SK-N-MC (cell line): ENCODE results near the gene KLK14.

Experiments used
- DNase-seq: peaks from one replicate; pipeline ENCODE4 v3.0.0-alpha.2; 2011; ENCODE audit warnings: low read depth, low spot score
- H3K27ac ChIP-seq: fragments of 200-600 bp; sonication (generic); 2 replicates; pipeline ENCODE4 v1.5.1; 2016; ENCODE audit warnings: mixed run types
- H3K36me3 ChIP-seq: fragments of 200-600 bp; sonication (generic); 2 replicates; pipeline ENCODE4 v1.6.1; 2017; ENCODE audit warnings: antibody characterized with exemption, low read length, mixed read lengths; ENCODE audit not compliant: insufficient read depth
- H3K4me3 ChIP-seq: fragments of 200-600 bp; sonication (generic); 2 replicates; pipeline ENCODE4 v1.5.1; 2016
- H3K9ac ChIP-seq: fragments of 200-600 bp; sonication (generic); 2 replicates; pipeline ENCODE4 v1.8.0; 2017; ENCODE audit warnings: mixed run types, mixed read lengths; ENCODE audit not compliant: insufficient read length
- H3K9me3 ChIP-seq: fragments of 200-600 bp; sonication (generic); 2 replicates; pipeline ENCODE4 v1.6.1; 2017; ENCODE audit warnings: low read depth, mild to moderate bottlenecking, antibody characterized with exemption, low read length, moderate library complexity, mixed read lengths
- EZH2 ChIP-seq: fragments of 200-600 bp; sonication (generic); IDR thresholded peaks from one replicate; pipeline ENCODE4 v1.6.1; 2017; ENCODE audit warnings: antibody characterized with exemption
- FOXP2 ChIP-seq: optimal IDR thresholded peaks from 2 replicates; pipeline ENCODE3; 2011; ENCODE audit warnings: mild to moderate bottlenecking, moderate library complexity; ENCODE audit not compliant: insufficient read depth; ENCODE audit errors: extremely low read length, control extremely low read depth
- POLR2AphosphoS5 ChIP-seq: IDR thresholded peaks from 2 replicates; pipeline ENCODE4 v1.6.1; 2012; ENCODE audit warnings: mild to moderate bottlenecking, low read depth, low read length, borderline replicate concordance

KLK14 gene

DNA sequence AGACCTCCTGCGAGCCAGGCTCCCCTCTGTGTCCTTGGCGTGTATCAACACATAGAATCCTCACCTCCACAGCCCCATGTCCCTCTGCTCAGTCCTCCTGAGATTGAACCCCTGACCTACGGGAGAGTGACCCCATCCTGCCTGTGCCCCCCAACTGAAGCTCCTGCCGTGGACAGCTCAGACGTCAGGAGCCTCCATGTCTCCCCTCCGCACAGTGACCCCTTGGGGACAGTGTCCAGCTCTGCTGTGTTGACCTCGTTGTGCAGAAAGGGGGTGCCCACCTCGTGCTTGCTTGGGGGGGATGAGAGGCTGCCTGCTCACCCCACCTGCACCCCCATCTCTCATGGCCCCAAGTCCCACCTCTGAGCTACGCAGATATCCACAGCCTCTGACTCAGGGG is 41.5 kb upstream of the KLK14 start:
- H3K9me3 ChIP-seq = no peaks in the 10 kb centered on the region
- TF ChIP-seq POLR2AphosphoS5 (no peak), EZH2 (no peak), FOXP2 (no peak)
- no peak overlapping the region for H3K9ac ChIP-seq
- H3K4me3 ChIP-seq = no peak overlapping the region
- no peak overlapping the region for H3K27ac ChIP-seq
- H3K36me3 ChIP-seq = no peaks in the 10 kb centered on the region
- no peak for DNase-seq

DNA sequence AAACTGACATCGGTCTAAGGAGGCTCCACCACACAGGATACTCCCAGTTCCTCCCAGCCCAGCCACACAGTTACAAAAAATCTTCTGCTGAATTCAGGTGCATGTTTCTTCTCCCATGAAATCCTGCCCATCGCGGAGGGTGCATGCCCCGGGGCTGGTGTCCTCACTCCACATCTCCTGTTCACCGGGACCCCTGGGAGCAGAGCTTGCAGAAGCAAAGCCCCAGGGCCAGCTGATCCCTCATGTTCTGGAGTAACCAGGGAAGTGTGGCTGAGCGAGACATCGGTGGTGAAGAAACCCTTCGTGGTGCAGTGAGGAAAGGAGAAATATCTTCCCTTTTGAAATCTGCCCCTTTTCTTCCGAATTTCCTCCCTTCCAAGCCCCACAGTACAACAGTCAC is 41.1 kb upstream of the KLK14 start:
- Histone ChIP-seq H3K9me3 (no peaks in the 10 kb centered on the region), H3K9ac (no peak overlapping the region), H3K27ac (no peak overlapping the region), H3K4me3 (no peak overlapping the region), H3K36me3 (no peaks in the 10 kb centered on the region)
- TF ChIP-seq FOXP2 = no peak
- no peak for TF ChIP-seq POLR2AphosphoS5
- no peak for TF ChIP-seq EZH2
- DNase-seq = no peak

DNA sequence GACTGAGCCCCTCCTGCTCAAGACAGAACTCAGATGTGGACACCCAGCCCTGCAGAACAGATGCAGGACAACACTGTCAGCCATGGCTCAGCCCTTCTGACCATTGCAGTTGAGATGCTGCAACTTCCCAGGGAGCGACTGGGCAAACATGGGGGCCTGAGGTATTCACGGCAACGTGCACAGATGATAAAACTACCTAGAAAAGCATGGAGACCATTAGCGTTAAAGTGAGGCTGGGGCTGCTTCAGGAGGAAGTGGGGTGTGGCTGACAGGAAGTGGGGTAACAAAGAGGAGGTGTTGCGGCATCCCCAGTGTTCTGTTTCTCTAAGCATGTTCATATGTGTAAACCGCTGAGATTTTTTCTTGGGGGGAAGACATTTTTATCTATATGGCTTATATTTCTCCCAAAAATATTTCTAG is 40.7 kb upstream of the KLK14 start:
- Histone ChIP-seq H3K9ac (no peak overlapping the region), H3K9me3 (no peaks in the 10 kb centered on the region), H3K27ac (no peak overlapping the region), H3K4me3 (no peak overlapping the region), H3K36me3 (no peaks in the 10 kb centered on the region)
- DNase-seq = no peak
- TF ChIP-seq FOXP2 (no peak), EZH2 (no peak), POLR2AphosphoS5 (no peak)

DNA sequence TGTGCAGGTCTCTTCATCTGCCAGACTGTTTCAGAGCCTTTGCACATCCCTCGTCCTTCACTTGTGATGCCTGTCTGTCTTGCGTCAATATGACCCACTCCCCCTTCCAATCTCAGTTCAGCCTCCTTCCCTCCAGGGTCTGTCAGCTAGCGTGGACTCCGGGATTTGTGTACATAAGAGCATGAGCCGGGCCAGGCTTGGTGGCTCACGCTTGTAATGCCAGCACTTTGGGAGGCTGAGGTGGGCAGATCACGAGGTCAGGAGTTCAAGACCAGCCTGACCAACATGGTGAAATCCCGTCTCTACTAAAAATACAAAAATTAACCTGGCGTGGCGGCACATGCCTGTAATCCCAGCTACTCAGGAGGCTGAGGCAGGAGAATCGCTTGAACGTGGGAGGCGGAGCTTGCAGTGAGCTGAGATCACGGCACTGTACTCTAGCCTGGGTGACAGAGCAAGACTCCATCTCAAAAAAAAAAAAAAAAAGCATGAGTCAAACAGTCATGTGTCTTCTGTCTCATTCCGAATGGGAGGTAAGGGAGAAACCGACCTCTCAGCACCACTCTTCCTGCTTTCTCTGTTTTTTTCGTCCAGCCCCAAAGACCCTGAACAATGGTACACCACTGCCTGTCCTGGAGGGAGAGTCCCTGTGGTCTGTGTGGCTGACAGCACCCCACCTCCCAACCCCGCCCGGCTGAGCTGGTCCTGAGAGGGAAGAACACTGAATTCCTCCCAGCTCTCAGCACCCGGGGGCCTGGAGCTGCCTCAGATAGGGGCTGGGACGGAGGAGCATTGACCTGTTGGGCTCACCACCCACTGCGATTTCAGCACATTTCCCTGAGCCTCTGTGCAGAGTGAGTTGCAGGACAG is 39.7 kb upstream of the KLK14 start:
- Histone ChIP-seq H3K36me3 (no peaks in the 10 kb centered on the region), H3K27ac (no peak overlapping the region), H3K9me3 (no peaks in the 10 kb centered on the region), H3K9ac (no peak overlapping the region), H3K4me3 (no peak overlapping the region)
- no peak for DNase-seq
- TF ChIP-seq POLR2AphosphoS5 = no peak
- TF ChIP-seq EZH2 = no peak
- no peak for TF ChIP-seq FOXP2

DNA sequence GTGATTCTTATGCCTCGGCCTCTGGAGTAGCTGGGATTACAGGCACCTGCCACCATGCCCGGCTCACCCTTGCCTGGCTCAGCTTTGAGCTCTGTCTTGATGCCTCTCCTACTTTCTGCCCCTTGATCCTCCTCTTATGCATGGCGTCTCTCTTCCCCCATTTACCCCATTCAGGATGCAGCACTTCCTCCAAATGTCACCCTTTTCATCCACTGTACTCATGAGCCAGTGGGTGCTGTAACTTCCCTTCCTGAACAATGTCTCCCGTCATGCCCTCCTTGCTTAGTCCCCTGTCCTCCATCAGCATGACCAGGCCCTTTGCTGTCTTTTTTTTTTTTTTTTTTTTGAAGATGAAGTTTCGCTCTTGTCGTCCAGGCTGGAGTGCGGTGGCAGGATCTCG is 38.6 kb upstream of the KLK14 start:
- Histone ChIP-seq H3K36me3 (no peaks in the 10 kb centered on the region), H3K9me3 (no peaks in the 10 kb centered on the region), H3K27ac (no peak overlapping the region), H3K4me3 (no peak overlapping the region), H3K9ac (no peak overlapping the region)
- no peak for DNase-seq
- TF ChIP-seq EZH2 (no peak), FOXP2 (no peak)

DNA sequence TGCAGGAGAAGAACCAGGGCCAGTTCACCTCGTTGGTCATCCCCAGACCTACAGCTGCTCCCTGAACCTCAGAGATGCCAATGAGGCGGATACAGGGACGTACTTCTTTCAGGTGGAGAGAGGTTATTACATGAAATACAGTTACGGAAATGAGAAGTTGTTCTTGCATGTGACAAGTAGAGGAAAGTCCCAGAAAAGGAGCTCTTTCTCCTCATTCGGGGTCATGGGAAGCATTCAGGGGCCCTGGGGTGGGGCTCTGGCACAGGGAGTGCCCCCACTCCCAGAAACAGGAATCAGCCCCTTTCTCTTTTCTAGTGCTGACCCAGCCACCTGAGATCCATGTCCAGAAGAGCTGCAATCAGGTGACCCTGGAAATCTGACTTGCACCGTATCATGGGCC is 37.5 kb upstream of the KLK14 start:
- no peaks in the 10 kb centered on the region for H3K36me3 ChIP-seq
- H3K9ac ChIP-seq = no peak overlapping the region
- H3K27ac ChIP-seq = no peak overlapping the region

DNA sequence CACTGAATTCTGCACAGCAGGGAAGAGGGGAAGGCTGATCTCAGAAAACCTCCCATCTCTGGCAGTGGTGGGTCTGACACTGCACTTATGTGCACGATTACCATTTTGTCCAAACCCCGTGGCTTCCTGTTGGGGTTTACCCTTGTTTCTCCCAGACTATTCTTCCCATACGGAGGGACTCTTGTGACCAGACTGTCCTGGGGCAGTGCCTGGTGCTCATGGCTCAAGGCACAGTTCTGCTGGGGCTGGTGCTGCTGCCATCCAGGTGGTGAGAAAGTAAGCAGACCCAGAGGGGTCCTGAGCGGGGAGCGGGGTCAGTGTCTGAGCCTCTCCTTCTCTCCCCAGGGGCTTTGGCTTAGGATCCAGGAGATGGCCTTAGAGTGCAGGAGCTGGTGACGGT is 36.9 kb upstream of the KLK14 start:
- no peak overlapping the region for H3K27ac ChIP-seq
- no peaks in the 10 kb centered on the region for H3K9me3 ChIP-seq
- no peaks in the 10 kb centered on the region for H3K36me3 ChIP-seq
- no peak for DNase-seq
- TF ChIP-seq POLR2AphosphoS5 (no peak), FOXP2 (no peak), EZH2 (no peak)
- no peak overlapping the region for H3K9ac ChIP-seq
- 0 out of 2 replicates have a peak overlapping the region, but pooled peaks have one; percentile 1 for H3K4me3 ChIP-seq

More for the DNA sequence above, 37.5 kb upstream of the KLK14 start:
- no peak overlapping the region for H3K4me3 ChIP-seq
- no peak for DNase-seq
- TF ChIP-seq EZH2 = no peak
- no peak for TF ChIP-seq POLR2AphosphoS5
- TF ChIP-seq FOXP2 = no peak
- no peaks in the 10 kb centered on the region for H3K9me3 ChIP-seq

DNA sequence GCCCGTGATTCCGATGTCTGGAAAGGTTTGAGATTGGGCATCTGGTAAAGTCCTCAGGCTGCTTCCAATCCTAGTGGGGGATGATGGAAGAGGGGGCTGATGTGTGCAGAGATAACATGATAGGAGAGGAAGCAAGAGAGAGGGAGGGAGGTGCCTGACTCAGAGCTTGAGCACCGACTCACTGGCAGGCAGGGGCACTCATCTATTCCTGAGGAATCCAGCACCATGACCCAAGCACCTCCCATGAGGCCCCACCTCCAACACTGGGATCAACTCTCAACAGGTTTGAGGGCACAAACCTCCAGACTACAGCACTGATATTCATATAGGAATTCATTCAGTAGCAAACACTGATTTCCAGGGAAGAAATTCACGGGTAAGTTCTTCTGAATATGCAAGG is 36.4 kb upstream of the KLK14 start:
- TF ChIP-seq EZH2 = no peak
- no peak for DNase-seq

More for the DNA sequence above, 36.4 kb upstream of the KLK14 start:
- Histone ChIP-seq H3K4me3 (peak overlapping the region; percentile 1; the same call in 1 of the 2 replicates), H3K27ac (no peak overlapping the region), H3K36me3 (no peaks in the 10 kb centered on the region), H3K9me3 (no peaks in the 10 kb centered on the region), H3K9ac (no peak overlapping the region)
